Progenitor cell of endocrine pancreas (in vitro differentiated cells): ENCODE data around the gene TRRAP. TPM values are rescaled to one million over a fixed set of nuclear protein-coding genes. Genes with fewer than 3 reads are reported as not detected.

Source experiments
- DNase-seq: peaks from one replicate; pipeline ENCODE4 v3.0.0; 2021; ENCODE audit warnings: low spot score; ENCODE audit not compliant: unreplicated experiment
- H3K27ac Mint-ChIP-seq: 2 replicates; pipeline ENCODE4 v1.8.0; 2021; ENCODE audit warnings: mild to moderate bottlenecking, moderate library complexity, mixed read lengths
- H3K27me3 Mint-ChIP-seq: 2 replicates; pipeline ENCODE4 v1.8.0; 2021; ENCODE audit warnings: mixed read lengths
- H3K36me3 Mint-ChIP-seq: 2 replicates; pipeline ENCODE4 v1.8.0; 2022; ENCODE audit warnings: mixed read lengths; ENCODE audit not compliant: insufficient read depth
- H3K4me1 Mint-ChIP-seq: 2 replicates; pipeline ENCODE4 v1.8.0; 2021; ENCODE audit warnings: low read depth, mixed read lengths
- H3K4me3 Mint-ChIP-seq: 2 replicates; pipeline ENCODE4 v1.8.0; 2021; ENCODE audit warnings: low read depth, mild to moderate bottlenecking, moderate library complexity, mixed read lengths
- H3K9me3 Mint-ChIP-seq: 2 replicates; pipeline ENCODE4 v1.8.0; 2021; ENCODE audit warnings: low read depth, mixed read lengths
- total RNA-seq: library from RNA; stranded (reverse); gene quantifications from 2 replicates; pipeline ENCODE4 v1.2.1, GENCODE V29; 2021
- TF ChIP-seq, protein P1 (sequence below): fragments of 200-600 bp; sonication (generic); IDR thresholded peaks from one replicate; pipeline ENCODE4 v1.5.0; 2021; ENCODE audit warnings: antibody characterized with exemption, mild to moderate bottlenecking; ENCODE audit not compliant: unreplicated experiment

The TRRAP gene
- total RNA-seq, 1 donor from 2014 or later = 75.8 TPM

DNA sequence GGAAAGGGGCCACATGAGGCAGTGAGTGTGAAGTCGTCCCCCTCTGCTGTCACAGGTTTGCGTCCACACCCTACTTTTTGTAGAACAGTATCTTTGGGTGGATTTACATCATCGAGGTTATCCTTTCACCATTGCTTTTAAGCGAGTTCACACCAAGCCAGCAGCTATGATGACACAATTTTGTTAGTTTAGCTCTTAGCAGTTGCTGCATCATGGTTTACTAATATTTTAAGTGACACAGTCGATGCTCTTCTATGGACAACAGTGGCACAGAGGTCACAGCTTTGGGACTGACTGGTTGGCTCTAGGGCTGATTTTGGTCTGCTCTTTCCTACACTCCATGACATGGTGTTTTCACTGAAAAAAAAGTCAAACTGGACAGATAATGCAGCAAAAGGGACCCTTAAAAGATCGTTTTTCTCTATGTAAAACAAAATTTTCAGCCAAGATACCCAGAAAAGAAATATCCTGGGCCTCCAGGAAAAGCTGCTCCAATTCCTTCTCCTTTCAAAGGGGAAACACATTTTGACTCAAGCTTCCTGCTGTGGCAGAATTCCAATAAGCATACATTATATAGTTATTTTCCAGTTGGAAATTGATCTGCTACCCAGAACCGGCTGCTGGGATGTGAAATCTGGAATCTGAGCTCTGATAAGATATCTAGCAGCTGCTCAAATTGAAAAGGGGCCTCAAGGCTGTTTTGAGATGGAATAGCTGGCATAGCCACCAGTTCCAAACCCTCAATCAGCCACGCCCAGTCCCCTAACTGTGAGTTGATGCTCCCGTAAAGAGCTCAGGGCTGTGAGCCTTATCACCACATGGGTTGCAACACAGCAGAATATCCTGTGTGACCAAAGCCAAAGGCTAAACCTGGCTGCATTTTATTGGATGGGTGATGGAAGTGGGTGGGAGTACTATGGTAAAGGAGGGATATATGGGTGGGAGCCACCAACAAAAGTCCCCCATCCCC, 151.4 kb downstream of the TRRAP start:
- no peaks in the 10 kb centered on the region for H3K4me1 Mint-ChIP-seq
- no peak overlapping the region for H3K4me3 Mint-ChIP-seq
- H3K27me3 Mint-ChIP-seq = no peaks in the 10 kb centered on the region
- H3K27ac Mint-ChIP-seq = no peak overlapping the region
- no peaks in the 10 kb centered on the region for H3K9me3 Mint-ChIP-seq
- TF ChIP-seq, protein P1, sequence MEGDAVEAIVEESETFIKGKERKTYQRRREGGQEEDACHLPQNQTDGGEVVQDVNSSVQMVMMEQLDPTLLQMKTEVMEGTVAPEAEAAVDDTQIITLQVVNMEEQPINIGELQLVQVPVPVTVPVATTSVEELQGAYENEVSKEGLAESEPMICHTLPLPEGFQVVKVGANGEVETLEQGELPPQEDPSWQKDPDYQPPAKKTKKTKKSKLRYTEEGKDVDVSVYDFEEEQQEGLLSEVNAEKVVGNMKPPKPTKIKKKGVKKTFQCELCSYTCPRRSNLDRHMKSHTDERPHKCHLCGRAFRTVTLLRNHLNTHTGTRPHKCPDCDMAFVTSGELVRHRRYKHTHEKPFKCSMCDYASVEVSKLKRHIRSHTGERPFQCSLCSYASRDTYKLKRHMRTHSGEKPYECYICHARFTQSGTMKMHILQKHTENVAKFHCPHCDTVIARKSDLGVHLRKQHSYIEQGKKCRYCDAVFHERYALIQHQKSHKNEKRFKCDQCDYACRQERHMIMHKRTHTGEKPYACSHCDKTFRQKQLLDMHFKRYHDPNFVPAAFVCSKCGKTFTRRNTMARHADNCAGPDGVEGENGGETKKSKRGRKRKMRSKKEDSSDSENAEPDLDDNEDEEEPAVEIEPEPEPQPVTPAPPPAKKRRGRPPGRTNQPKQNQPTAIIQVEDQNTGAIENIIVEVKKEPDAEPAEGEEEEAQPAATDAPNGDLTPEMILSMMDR = no peak
- peaks cover 37% of the 10 kb centered on the region for H3K36me3 Mint-ChIP-seq
- no peak for DNase-seq

DNA sequence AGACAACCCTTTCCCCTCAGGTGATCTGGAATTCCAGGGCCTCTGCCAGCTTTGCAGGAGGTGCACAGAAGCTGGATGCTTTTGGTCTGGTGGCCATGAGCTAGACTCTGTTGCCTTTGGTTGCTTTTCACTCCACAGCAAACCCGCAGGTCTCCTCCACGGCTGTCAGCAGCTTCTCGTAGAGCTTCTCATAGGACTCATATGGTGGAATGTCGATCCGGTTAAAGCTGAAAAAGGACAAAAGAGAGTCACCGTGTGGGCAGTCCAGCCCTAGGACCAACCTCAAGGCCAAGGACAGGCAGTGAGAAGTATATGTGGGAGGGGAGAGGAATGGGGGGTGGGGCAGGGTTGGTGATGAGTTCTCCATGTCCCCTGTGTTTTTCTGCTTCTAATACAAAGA, 152.1 kb downstream of the TRRAP start:
- H3K4me3 Mint-ChIP-seq = no peak overlapping the region
- TF ChIP-seq, protein P1 = no peak
- no peaks in the 10 kb centered on the region for H3K4me1 Mint-ChIP-seq
- no peak for DNase-seq
- no peaks in the 10 kb centered on the region for H3K27me3 Mint-ChIP-seq
- H3K27ac Mint-ChIP-seq = no peak overlapping the region
- peaks cover 36% of the 10 kb centered on the region for H3K36me3 Mint-ChIP-seq
- H3K9me3 Mint-ChIP-seq = no peaks in the 10 kb centered on the region

DNA sequence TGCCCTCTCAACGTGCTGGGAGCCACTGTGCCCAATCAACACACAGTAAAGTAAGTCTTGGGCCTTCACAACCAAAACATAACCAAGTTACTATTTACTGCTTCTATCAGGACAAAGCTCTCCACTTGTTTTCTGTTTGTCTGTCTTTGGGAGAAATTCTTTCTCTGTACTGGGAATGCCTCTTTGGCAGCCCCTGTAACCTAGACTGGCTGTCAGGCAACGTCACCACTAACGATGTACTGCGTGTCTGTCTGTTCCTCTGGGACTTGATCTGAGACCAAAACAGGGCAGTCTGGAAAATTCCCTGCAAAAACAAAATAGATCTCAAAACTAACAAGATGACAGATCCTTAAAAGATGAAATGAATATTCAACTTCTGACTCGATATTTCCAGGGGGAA, 152.6 kb downstream of the TRRAP start:
- TF ChIP-seq, protein P1 = no peak
- no peaks in the 10 kb centered on the region for H3K9me3 Mint-ChIP-seq
- no peaks in the 10 kb centered on the region for H3K27me3 Mint-ChIP-seq
- peak overlapping the region; percentile 60 for H3K27ac Mint-ChIP-seq
- DNase-seq = no peak
- no peaks in the 10 kb centered on the region for H3K4me1 Mint-ChIP-seq
- H3K36me3 Mint-ChIP-seq = peaks cover 34% of the 10 kb centered on the region
- no peak overlapping the region for H3K4me3 Mint-ChIP-seq

DNA sequence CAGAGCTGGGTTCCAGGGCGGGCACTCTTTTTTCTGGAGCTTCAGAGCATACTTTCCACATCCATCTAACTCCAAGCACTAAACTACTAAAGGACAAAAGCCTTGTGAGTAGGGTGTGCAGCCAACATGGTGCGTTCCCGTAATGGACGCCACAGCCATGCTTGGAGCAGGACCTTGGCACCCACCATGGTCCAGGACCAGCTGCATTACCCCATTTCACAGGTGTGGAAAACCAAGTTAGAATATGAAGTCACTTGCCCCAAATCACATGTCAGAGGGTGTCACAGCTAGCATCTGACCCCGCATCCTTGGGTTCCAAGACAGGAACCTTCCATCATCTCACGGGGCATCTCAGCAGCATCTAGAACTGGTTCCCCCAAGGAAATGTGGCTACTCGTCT, 153.2 kb downstream of the TRRAP start:
- TF ChIP-seq, protein P1 = no peak
- Mint-ChIP-seq H3K36me3 (peaks cover 33% of the 10 kb centered on the region), H3K9me3 (no peaks in the 10 kb centered on the region), H3K4me1 (no peaks in the 10 kb centered on the region), H3K27ac (no peak overlapping the region), H3K4me3 (no peak overlapping the region), H3K27me3 (no peaks in the 10 kb centered on the region)
- DNase-seq = no peak

GRCh38 chr7:99032928-99033327, 154.6 kb downstream of the TRRAP start:
- no peaks in the 10 kb centered on the region for H3K9me3 Mint-ChIP-seq
- H3K27me3 Mint-ChIP-seq = no peaks in the 10 kb centered on the region
- TF ChIP-seq, protein P1 = no peak
- H3K4me3 Mint-ChIP-seq = no peak overlapping the region
- H3K4me1 Mint-ChIP-seq = no peaks in the 10 kb centered on the region
- H3K27ac Mint-ChIP-seq = no peak overlapping the region
- DNase-seq = no peak
- H3K36me3 Mint-ChIP-seq = peaks cover 37% of the 10 kb centered on the region
